ENCODE data around the gene U2AF1. TPM values are rescaled to one million over a fixed set of nuclear protein-coding genes. Genes with fewer than 3 reads are reported as not detected.
A peak's percentile ranks its signal among the peaks of the same experiment; 100 is the strongest.
"Not testable (repeated sequence)": the region's sequence is repeated elsewhere in the genome, so short reads cannot be mapped to it uniquely, and the experiment has no call there.

The U2AF1 gene
- total and polyA plus RNA-seq, 9 of the 15 experiments (the other 6 are each of a cell fraction or from before 2014, with no cell fraction given) = 27.2 to 213 (median 60.1) TPM

DNA sequence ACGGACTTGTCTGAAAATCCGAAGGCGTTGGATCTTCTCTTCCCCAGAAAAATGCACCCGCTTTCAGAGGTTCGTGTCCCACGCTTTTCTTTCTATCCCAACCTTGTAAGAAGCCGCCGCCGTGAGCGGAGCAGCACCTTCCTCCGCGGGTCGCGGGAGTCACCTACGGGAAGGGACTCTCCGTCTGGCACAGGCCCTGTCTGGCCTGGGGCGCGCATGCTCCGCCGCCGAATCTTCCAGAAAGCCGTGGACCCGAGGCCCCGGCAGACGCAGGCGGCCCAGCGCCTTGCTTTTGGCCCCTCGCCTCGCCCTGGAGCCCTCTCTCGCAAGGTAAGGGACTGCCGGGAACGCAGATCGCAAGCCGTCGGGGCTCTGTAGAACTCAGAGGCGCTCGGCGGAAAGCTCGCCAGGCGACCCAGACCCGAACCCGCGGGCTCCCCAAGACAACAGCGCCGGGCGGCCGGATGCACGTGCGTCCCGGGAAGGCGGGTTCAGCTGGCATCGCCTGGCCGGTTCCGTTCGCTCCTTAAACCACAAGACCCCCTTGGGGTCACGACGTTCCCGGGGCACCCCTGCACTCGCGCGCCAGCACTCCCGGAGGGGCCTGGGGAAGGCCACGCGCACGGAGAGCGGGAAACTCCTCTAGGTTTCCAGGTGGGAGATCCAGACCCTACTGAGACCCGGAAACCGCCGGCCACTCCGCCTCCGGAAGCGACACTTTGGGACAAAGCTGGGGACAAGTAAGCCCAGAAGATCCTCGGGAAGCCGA is 32.8 kb downstream of the U2AF1 start:
- H3K27me3 ChIP-seq (ENCODE audit: control insufficient read depth in 2 of 2, insufficient read depth in 2 of 2, low read length in 2 of 2); in situ Hi-C loops (cut with MboI); H3K27ac ChIP-seq (ENCODE audit: extremely low read depth, low read depth, low read length); H3K4me1 ChIP-seq (replicated peaks in 1 of 2; ENCODE audit: control insufficient read depth in 2 of 2, insufficient read depth in 2 of 2, low read length in 2 of 2); intact Hi-C loops (cut with micrococcal nuclease); H3K79me2 ChIP-seq (ENCODE audit: control insufficient read depth, insufficient read depth, low read length); H4K20me1 ChIP-seq (replicated peaks; ENCODE audit: control insufficient read depth, insufficient read depth, low read length); H2AFZ ChIP-seq (ENCODE audit: low read depth, low read length); H3K9me3 ChIP-seq (replicated peaks; ENCODE audit: control insufficient read depth, insufficient read depth, low read depth, low read length); H3K9ac ChIP-seq (ENCODE audit: insufficient read depth in 1 of 2, low read depth in 2 of 2, low read length in 2 of 2); H3K4me2 ChIP-seq (ENCODE audit: insufficient read depth, low read length); H3K9me1 ChIP-seq (ENCODE audit: control insufficient read depth, insufficient read depth, low read length); H3K4me3 ChIP-seq; H3K36me3 ChIP-seq (ENCODE audit: control insufficient read depth, insufficient read depth, low read length); POLR2A ChIA-PET; DNase-seq (ENCODE audit: extremely low read depth in 1 of 4, low spot score in 3 of 4); CTCF ChIA-PET (ENCODE audit: low intra/inter-chr PET ratio); FAIRE-seq: not testable (repeated sequence)
- peak; percentile 51 for ATAC-seq
- TSS peak; percentile 65 for BruUV-seq (replicated peaks)
- no CpG with 5 or more reads among the region's 74 CpGs for WGBS (ENCODE audit: insufficient coverage, low coverage, missing lambda C conversion rate)

- H3K27ac ChIP-seq (ENCODE audit: extremely low read depth, low read depth, low read length); H3K4me2 ChIP-seq (ENCODE audit: insufficient read depth, low read length); in situ Hi-C loops (cut with MboI); H3K9ac ChIP-seq (ENCODE audit: insufficient read depth in 1 of 2, low read depth in 2 of 2, low read length in 2 of 2); H2AFZ ChIP-seq (ENCODE audit: low read depth, low read length); H3K9me3 ChIP-seq (replicated peaks; ENCODE audit: control insufficient read depth, insufficient read depth, low read depth, low read length); H3K79me2 ChIP-seq (ENCODE audit: control insufficient read depth, insufficient read depth, low read length); H4K20me1 ChIP-seq (replicated peaks; ENCODE audit: control insufficient read depth, insufficient read depth, low read length); POLR2A ChIA-PET; H3K9me1 ChIP-seq (ENCODE audit: control insufficient read depth, insufficient read depth, low read length); H3K4me3 ChIP-seq; ATAC-seq; FAIRE-seq; H3K4me1 ChIP-seq (replicated peaks in 1 of 2; ENCODE audit: control insufficient read depth in 2 of 2, insufficient read depth in 2 of 2, low read length in 2 of 2); H3K36me3 ChIP-seq (ENCODE audit: control insufficient read depth, insufficient read depth, low read length); DNase-seq (ENCODE audit: extremely low read depth in 1 of 4, low spot score in 3 of 4); H3K27me3 ChIP-seq (ENCODE audit: control insufficient read depth in 2 of 2, insufficient read depth in 2 of 2, low read length in 2 of 2); CTCF ChIA-PET (ENCODE audit: low intra/inter-chr PET ratio); intact Hi-C loops (cut with micrococcal nuclease): not testable (repeated sequence)
- WGBS (ENCODE audit: insufficient coverage, low coverage, missing lambda C conversion rate) = no CpG with 5 or more reads among the region's 11 CpGs
- BruUV-seq (replicated peaks) = TSS peak; percentile 24
Observed at GRCh38 chr21:43072742-43073141, 34.6 kb downstream of the U2AF1 start.

GRCh38 chr21:43069682-43070081 is 37.7 kb downstream of the U2AF1 start:
- H3K9me3 ChIP-seq (replicated peaks; ENCODE audit: control insufficient read depth, insufficient read depth, low read depth, low read length); H3K4me3 ChIP-seq; intact Hi-C loops (cut with micrococcal nuclease); H3K9me1 ChIP-seq (ENCODE audit: control insufficient read depth, insufficient read depth, low read length); H3K27me3 ChIP-seq (ENCODE audit: control insufficient read depth in 2 of 2, insufficient read depth in 2 of 2, low read length in 2 of 2); ATAC-seq; H4K20me1 ChIP-seq (replicated peaks; ENCODE audit: control insufficient read depth, insufficient read depth, low read length); in situ Hi-C loops (cut with MboI); POLR2A ChIA-PET; H2AFZ ChIP-seq (ENCODE audit: low read depth, low read length); H3K4me2 ChIP-seq (ENCODE audit: insufficient read depth, low read length); H3K79me2 ChIP-seq (ENCODE audit: control insufficient read depth, insufficient read depth, low read length); FAIRE-seq; CTCF ChIA-PET (ENCODE audit: low intra/inter-chr PET ratio); H3K36me3 ChIP-seq (ENCODE audit: control insufficient read depth, insufficient read depth, low read length); BruUV-seq (replicated peaks); H3K27ac ChIP-seq (ENCODE audit: extremely low read depth, low read depth, low read length); H3K4me1 ChIP-seq (replicated peaks in 1 of 2; ENCODE audit: control insufficient read depth in 2 of 2, insufficient read depth in 2 of 2, low read length in 2 of 2); DNase-seq (ENCODE audit: extremely low read depth in 1 of 4, low spot score in 3 of 4); H3K9ac ChIP-seq (ENCODE audit: insufficient read depth in 1 of 2, low read depth in 2 of 2, low read length in 2 of 2): not testable (repeated sequence)
- no CpG with 5 or more reads among the region's 10 CpGs for WGBS (ENCODE audit: insufficient coverage, low coverage, missing lambda C conversion rate)

DNA sequence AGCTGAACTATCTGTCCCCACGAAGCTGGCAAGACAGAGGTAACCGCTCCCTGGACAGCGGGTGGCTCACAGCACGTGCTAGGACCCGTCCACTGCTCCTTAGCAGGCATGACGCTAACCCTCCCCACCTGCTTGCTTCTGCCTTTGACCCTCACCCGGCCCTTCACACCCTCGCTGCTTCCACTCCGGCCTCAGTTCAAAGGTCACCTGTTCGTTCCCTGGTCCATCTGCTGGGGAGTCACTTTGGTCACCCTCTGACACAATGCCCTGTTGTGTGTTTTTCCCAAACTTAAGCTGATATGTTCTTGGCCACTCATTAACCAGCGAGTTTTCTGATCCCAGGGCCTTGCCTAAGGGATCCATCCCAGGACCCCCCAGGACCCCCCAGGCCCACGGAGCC is 39.3 kb downstream of the U2AF1 start:
- H3K27me3 ChIP-seq (ENCODE audit: control insufficient read depth in 2 of 2, insufficient read depth in 2 of 2, low read length in 2 of 2); in situ Hi-C loops (cut with MboI); H3K36me3 ChIP-seq (ENCODE audit: control insufficient read depth, insufficient read depth, low read length); H4K20me1 ChIP-seq (replicated peaks; ENCODE audit: control insufficient read depth, insufficient read depth, low read length); DNase-seq (ENCODE audit: extremely low read depth in 1 of 4, low spot score in 3 of 4); H3K4me1 ChIP-seq (replicated peaks in 1 of 2; ENCODE audit: control insufficient read depth in 2 of 2, insufficient read depth in 2 of 2, low read length in 2 of 2); H3K9me3 ChIP-seq (replicated peaks; ENCODE audit: control insufficient read depth, insufficient read depth, low read depth, low read length); POLR2A ChIA-PET; H3K79me2 ChIP-seq (ENCODE audit: control insufficient read depth, insufficient read depth, low read length); BruUV-seq (replicated peaks); CTCF ChIA-PET (ENCODE audit: low intra/inter-chr PET ratio); H3K9ac ChIP-seq (ENCODE audit: insufficient read depth in 1 of 2, low read depth in 2 of 2, low read length in 2 of 2); H3K4me3 ChIP-seq; ATAC-seq; H3K27ac ChIP-seq (ENCODE audit: extremely low read depth, low read depth, low read length); H2AFZ ChIP-seq (ENCODE audit: low read depth, low read length); H3K9me1 ChIP-seq (ENCODE audit: control insufficient read depth, insufficient read depth, low read length); H3K4me2 ChIP-seq (ENCODE audit: insufficient read depth, low read length); FAIRE-seq; intact Hi-C loops (cut with micrococcal nuclease): not testable (repeated sequence)
- 100% methylated on average over 3 of the region's 12 CpGs for WGBS (ENCODE audit: insufficient coverage, low coverage, missing lambda C conversion rate)
